ENCODE results near the gene TEKTIP1.
"Not testable (repeated sequence)": the region's sequence is repeated elsewhere in the genome, so short reads cannot be mapped to it uniquely, and the experiment has no call there.

The TEKTIP1 gene

DNA sequence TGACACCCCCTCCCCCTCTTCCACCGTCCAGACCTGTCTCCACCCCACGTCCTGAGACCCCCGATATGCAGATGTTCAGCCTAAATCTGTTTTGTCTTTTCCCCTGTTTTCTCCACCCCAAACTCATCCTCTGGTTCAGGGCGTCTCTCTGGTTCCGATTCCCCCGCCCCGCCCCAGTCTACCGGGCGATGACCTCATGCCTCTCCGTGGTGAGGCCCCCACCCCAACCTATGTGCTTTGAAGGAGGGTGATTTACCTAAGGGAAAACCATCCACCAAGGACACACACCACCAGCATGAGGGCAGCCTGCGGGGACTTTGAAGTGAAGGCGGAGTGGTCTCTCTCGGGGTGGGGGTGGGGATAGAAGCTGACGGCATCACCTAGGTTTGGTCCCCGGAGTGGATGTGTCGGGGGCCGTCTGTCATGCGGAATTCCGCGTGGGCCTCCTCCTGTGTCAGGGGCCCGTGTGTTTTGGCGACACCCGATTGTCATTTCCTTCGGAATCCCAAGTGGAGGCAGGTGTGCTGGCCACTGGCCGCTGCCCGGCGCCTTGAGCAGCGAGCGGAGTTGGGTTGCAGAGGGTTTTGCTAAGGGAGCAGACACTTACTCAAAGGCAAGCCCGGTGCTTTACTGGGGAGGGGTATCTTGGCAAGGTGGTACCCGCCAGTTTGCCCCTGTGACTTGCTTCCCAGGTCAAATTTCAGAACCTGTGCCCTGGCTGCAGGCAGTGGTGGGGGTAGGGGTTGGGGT lies 31.4 kb upstream of the TEKTIP1 start:
- DNase-seq (ENCODE audit: low read depth): no peak

DNA sequence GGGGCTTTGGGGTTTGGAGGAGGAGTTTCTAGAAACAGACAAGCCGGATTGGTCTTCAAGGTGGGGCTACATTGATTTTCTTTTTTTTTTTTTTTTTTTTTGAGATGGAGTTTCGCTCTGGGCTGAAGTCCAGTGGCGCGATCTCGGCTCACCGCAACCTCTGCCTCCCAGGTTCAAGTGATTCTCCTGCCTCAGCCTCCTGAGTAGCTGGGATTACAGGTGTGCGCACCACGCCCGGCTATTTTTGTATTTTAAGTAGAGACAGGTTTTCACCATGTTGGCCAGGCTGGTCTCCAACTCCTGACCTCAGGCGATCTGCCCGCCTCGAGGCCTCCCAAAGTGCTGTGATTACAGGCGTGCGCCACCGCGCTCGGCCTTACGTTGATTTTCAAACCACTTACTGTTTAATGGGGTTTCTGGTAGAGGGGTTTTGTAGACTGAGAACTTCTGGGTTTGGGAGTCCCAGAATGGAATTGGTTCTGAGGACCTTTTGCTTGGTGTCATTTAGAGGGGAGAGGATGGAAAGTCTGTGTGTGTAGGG lies 30.8 kb upstream of the TEKTIP1 start:
- DNase-seq (ENCODE audit: low read depth): not testable (repeated sequence)

DNA sequence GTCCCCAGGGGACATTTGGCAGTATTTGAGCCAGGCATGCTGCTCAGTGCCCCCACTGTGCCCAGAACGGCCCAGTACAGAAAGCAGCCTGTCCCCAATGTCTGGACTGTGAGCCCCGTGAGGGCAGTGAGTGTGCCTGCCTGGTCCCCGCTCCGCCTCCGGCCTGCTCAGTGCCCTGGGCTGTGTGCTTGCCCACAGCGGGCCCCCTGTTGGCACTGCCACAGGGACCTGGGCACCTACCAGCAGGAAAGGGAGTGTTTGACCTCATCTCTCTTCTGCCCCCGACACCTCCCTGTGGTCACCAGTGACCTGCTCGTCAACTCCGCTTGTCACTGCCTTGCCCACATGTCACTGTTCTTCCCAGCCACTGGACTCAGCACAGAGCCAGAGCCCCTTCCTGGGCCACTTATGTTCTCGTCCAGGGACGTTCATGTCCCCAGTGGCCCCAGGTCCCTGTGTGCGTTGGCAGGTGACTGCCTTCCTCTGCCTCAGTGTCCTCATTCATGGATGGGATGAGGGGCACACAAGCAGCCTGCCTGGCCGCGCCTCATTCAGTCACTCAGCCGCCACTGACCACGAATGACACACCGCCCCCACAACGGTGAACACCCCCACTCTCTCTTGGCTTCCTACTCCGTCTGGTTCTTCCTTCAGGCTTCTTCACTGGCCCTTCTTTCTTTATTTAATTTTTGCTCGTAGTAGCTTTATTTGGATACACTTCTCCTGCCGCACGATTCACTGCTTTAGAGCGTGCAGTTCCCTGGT lies 30.0 kb upstream of the TEKTIP1 start:
- no peak for DNase-seq (ENCODE audit: low read depth)

DNA sequence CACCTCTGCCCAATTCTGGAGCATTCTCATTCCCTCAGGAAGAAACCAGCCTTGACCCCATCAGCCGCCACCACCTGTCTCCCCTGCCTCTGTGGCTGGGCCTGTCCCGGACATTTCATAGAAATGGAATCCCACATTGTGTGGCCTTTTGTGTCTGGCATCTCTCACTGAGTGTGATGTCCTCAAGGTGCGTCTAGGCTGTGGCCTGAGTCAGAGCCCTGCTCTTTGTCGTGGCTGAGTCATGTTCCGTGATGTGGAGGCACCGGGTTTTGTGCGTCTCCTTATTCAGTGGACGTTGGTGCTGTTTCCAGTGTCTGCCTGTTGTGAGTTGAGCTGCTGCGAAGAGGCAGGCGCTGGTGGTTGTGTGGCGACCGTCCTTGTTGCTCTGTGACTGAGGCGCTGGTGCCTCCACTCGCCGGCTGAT lies 29.4 kb upstream of the TEKTIP1 start:
- no peak for DNase-seq (ENCODE audit: low read depth)

DNA sequence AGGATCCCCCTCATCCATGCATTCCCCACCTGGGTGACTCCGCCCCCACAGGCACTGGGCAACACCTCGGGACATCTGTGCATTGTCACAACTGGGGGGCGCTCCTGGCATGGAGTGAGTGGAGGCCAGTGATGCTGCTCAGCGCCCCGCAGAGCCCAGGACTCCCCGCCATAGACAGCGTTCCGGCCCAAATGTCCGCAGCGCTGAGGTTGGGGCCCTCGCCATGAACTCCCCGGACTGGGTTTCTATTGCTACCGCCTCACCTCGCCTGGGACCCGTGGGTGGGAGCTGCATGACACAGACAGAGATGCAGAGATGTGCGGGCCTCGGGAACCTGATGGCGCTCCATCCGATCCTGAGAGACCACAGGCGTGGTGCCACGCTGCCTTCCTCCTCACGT lies 28.2 kb upstream of the TEKTIP1 start:
- DNase-seq (ENCODE audit: low read depth): no peak

DNA sequence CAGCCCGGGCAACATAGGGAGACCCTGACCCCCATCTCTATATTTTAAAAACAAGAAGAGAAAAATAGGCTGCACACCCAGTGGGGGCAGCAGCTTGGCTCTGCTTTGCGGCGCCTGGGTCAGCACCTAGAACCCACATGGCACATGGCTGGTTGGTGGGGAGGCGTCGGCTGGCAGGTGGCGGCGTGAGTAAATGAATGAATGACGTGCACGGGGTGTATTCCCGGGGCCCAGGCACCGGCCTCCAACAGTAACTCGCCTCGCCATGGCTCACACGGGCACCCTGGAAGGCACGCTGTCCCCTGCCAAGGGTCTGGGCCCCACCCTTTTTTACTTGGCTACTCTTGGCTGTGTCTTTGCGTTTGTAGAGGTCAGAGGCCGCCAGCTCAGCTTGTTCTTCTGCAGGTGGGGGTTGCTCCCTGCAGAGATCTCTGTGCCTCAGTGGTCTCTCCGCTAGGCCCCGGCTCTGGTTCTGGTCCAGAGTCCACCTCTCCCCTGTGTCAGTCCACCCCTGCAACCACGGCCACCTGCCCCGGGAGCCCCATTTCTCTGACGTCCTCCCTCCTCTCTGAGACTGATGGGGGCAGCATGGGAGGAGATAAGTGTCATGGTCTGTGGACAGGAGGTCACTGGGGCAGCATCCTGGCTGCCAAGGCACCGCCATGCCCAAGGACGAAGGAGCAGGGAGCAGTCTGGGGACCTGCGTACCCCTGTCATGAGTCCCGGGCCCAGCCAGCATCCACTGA lies 27.3 kb upstream of the TEKTIP1 start:
- no peak for DNase-seq (ENCODE audit: low read depth)

DNA sequence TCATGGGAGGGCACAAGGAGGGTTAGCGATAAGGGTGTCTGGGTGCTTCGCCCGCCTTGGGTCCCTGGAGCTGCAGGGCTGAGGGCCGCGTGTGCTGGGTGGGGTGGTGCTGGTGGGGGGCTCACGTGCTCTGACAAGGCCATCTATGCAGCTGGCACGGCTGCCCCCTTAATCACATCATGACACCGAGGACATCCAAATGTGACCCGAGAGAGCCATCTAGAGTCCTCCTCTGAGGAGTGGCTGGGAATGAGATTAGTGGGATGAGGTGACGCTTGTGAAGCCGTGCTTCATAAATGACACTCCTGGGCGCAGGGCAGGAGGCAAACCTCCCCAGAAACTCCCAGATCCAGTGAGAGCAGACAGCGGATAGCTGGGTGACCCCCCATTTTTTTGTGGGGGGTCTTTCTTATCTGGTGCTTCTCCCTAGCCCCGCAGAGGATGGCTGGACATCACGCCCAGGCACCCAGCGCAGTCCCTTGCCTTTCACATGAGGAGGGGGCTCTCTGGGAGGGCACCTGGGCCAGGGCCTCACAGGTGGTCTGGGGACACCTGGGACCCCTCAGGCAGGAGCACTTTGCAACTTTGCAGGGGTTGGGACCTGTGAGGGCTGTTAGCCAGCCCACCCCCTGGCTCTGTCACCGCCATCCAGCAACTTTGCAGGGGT lies 26.3 kb upstream of the TEKTIP1 start:
- DNase-seq (ENCODE audit: low read depth): no peak

DNA sequence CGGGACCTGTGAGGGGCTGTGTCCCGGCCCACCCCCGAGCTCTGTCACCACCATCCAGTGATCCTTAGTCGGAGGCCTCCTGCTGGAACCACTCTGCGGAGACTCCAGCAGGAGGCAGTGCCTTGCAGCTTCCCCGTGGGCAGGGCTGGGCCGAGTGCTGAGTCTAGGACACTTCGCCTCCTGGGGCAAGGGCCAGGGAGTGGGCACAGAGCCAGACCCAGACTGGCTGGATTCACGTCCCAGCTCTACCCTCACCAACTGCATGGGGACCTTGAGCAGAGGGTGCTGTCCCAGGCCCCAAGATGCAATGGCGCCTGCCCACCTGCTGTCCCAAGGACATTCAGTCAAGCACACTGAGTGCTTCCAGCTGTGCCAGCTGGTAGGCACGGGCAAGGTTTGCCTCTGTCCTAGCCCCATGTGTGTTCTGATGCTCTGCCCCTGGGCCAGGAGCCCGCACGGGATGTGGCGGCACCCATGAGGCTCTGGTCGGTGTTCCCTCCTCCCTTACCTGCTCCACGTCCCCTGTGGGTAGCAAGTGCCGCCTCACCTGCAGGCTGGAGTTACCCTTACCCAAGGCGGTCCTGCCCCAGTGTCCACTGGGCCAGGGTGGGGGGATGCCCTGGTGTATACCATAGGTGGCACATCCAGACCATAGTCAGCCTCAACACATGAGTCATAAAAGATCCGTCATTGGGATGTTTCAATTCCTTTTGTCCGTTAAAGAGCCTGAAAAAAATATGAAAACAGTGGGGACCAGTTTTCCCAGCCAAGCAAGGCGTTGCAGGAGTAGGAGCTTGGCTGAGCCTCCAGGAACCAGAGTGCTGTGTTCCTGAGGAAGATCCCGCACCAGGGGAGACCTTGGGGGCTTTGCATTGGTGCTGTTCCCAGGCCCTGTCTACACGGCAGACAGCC lies 25.5 kb upstream of the TEKTIP1 start:
- DNase-seq (ENCODE audit: low read depth): no peak

DNA sequence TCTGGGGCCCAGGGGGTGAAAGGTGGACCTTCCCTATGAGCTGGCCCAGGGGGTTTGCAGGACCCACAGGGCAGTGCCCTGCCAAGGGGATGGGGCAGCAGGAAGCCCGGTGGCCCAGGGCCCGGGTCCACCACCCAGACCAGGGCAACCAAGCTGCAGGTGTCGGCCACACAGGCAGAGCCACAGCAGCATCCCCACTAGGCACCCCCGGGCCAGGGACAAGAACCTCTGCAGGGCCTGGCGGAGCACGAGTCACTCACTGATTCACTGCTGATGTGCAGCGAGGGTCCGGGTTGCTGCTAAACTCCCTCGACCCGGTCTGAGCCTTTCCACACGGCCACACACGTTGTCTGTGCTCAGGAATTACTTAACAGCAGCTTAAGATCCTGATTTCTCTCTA lies 24.0 kb upstream of the TEKTIP1 start:
- DNase-seq (ENCODE audit: low read depth): no peak

DNA sequence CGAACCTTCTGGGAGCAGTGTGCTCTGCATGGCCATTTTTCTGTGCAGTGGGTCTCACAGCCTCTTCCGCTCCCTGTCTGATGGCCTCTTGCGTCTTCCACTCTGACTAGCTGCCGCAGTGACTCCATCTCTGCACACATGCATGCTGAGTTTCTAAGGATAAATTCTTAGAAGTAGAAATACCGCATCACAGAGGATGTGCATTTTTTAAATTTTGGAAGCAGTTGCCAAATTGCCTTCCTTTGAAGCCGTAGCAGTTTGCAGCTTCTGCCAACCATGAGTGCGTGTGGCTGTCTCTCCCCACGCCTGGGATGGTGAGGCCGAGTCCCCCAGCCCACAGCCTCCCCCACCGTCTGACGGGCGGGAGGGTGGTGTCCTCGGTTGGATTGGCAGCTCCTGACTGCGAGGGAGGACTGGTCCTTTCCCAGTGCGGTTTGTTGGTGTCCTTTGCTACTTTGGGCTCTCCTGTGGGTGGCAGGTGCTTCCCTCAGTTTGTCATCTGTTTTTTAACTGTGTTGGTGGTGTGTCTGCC lies 23.0 kb upstream of the TEKTIP1 start:
- DNase-seq (ENCODE audit: low read depth): no peak

DNA sequence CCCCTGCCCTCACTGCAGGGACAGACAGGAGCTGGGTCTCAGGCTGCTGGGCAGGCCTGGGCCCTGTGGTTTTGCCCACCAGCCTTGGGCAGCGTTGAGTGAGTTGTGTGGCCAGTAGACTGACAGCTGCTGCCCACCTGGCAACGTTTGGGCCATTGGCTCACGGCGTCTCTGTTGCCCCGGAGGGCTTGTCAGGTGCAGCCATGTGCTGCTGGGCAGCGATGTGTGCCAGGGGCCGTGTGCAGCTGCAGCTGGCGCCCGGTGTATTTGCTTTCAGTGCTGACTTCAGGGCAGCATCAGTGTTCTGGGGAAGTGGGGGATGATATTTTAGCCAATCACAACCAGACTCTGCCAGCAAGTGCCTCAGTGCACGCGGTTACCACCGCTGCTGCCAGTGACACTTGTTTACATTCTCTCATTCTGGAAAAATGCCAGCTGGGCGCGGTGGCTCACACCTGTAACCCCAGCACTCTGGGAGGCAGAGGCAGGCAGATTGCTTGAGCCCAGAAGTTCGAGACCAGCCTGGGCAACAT lies 22.2 kb upstream of the TEKTIP1 start:
- no peak for DNase-seq (ENCODE audit: low read depth)

DNA sequence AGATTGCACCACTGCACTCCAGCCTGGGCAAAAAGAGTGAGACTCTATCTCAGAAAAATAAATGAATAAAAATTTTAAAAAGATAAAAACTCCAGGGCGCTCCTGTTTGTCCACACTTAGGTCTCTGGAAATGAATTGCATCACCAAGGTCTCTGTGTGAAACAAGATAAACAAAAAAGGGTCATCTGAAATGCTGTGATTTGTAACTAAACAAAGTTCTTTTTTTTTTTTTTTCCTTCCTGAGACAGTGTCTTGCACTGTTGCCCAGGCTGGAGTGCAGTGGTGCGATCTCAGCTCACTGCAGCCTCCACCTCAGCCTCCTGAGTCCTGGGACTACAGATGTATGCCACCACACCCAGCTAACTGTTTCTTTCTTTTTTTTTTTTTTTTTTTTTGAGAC lies 21.3 kb upstream of the TEKTIP1 start:
- DNase-seq (ENCODE audit: low read depth): no peak

DNA sequence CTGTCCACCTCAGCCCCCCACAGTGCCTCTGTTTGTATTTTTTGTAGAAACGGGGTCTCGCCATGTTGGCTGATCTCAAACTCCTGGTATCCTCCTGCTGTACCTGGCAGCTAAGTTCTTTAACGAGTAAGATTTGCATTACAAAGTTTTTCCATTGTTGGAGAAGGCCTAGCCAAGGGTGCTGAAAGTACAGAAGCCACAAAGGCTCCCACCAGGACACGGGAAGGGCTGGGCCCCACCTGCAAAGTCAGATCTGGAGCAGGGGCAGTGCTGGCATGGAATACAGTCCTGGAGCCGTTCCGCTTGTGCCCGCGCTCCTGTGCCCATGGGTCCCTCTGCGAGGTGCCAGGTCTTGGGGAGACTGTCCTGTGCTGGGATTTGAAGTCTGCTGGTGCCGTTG lies 20.7 kb upstream of the TEKTIP1 start:
- DNase-seq (ENCODE audit: low read depth): no peak

DNA sequence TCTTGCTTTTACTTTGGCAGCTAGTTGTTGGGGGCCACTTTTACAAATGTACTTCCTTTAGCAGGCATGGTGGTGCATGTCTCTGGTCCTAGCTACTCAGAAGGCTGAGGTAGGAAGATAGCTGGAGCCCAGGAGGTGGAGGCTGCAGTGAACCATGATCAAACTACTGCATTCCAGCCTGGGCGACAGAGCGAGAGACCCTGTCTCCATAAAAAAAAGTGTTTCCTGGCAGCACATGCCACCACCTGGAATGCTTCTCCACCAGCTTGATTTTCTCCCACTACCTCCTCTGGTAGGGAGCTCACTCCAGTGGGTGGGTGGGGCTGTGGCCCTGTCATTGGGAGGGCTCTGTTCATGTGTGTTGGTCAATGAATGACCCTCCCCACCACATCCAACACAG lies 20.3 kb upstream of the TEKTIP1 start:
- DNase-seq (ENCODE audit: low read depth): no peak

DNA sequence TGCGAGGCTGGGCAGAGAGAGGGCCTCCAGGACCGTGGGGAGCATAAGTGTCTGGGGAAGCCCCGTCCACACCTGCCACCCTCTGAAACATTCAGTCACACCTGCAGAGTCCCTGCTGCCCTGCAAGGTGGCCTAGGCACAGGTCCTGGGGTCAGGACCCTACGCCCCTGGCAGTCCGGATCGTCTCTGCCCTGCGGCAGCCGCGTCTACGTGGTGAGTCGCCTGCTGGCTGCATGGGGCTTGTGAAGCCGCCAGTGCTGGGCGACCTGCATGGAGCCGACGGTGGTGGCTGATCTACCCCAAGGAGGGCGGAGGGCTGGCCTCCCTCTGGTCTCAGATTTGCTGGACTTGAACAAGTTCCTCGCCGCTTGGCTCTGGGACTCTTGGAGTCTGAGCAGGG lies 19.8 kb upstream of the TEKTIP1 start:
- no peak for DNase-seq (ENCODE audit: low read depth)

DNA sequence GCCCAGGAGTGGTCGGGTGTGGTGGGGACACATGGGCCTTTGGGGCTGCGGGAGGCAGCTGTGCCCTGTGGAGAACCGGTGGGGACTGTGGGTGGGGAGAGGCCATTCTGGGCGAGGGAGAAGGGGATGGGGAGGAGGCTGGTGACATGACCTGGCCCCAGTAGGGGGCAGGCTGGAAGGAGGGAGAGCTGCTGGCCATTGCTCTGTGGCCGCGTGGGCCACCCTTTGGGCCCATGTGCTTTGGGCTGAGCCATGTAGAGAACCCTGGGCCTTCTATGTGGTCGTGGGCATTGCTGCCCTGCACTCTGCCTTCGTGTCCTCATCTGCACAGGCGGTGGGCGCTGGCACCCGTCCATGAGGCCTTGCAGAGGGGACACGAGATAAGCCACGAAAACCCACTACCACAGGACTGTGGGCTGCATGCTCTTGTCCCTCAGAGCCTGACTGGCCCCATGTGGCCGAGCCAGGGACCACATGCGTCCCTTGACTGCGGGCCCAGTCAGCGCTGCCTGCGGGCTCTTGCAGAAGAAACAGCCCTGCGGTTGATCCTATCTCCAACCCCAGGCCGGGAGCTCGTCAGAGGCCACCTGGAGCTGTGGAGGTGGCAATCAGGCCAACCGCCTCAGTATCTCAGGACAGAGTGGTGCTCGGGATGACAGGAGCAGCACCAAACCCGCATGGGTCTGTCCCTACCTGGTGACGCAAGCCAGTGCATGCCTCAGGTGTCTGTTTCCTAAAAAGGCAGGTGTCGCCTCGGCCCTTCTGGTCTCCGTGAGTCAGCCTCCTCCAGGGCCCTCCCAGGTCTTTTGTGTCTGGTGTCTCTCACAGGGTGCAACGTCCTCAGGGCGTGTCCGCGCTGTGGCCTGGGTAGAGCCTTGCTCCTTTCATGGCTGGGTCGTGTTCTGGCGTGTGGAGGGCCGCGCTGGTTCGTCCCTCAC lies 18.5 kb upstream of the TEKTIP1 start:
- no peak for DNase-seq (ENCODE audit: low read depth)

DNA sequence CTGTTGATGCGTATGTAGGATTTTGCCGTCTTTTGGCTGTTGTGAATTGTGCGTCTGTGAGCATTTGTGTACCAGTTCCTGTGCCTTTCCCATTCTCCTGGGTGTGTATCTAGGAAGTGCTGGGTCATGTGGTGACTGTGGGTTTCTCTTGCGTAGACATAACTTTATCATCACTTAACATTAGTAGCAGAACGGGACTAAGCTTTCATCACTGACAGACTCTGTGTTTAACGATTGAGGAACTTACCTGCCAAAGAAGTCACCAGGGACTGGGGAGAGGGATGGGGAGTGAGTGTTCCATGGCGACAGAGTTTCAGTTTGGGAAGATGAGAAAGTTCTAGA lies 17.9 kb upstream of the TEKTIP1 start:
- DNase-seq (ENCODE audit: low read depth): no peak

DNA sequence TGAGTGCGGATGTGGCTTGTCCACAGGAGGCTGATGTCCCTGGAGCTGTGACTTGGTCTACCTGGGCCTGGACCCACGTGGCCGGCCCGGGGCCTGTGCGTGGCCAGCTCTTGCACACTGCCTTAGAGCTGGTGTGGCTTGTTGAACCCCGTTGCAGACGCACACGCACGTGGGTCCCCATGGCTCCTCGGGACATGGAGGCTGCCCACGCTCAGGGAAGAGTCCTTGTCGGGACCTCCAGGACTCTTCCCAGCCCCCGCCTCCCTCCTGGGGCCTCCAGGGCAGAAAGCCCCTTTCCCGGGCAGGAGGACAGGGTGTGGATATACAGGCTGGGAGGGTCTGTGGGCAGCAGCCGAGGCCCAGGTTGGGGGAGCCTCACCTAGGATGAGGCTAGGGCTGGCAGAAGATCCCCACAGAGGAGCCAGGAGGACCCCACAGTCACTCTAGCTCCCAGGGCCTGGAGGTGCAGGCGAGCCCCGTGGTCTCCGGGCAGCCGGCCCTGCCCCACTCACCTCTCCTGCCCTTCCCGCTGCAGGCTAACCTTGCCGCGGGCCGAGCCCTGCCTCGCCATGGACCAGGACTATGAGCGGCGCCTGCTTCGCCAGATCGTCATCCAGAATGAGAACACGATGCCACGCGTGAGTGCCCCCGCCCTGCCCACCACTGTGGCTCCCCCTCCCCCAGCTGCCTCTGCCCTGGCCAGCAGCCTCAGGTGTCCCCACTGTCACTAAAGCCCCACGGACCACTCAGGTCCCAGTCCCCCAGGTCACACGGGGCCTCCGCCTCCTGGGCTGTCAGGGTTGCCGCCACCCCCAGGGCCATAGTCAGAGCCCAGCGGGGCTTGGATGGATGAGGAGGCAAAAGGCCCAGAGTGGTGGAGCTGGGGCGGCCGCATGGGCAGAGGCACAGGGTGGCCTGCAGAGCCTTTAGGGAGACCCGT lies 16.3 kb upstream of the TEKTIP1 start:
- DNase-seq (ENCODE audit: low read depth): no peak

Measured in HS-27A (cell line).